Parathyroid adenoma (tissue), 2 donors: ENCODE measurements around the gene DUSP1.

ENCODE experiments used
- H2AFZ ChIP-seq: fragments of 300-600 bp; sonication (generic); one replicate; pipeline ENCODE4 v1.7.0; 2017; ENCODE audit warnings: antibody characterized with exemption, mild to moderate bottlenecking
- H3K27ac ChIP-seq: fragments of 300-600 bp; sonication (generic); one replicate; pipeline ENCODE4 v1.7.0; 2017
- H3K27me3 ChIP-seq: fragments of 300-600 bp; sonication (generic); one replicate; pipeline ENCODE4 v1.7.0; 2017; ENCODE audit warnings: low read length; ENCODE audit not compliant: control insufficient read depth, insufficient read depth
- H3K36me3 ChIP-seq: fragments of 300-600 bp; sonication (generic); one replicate; pipeline ENCODE4 v1.7.0; 2017; ENCODE audit warnings: low read length; ENCODE audit not compliant: control insufficient read depth, insufficient read depth
- H3K4me1 ChIP-seq: fragments of 300-600 bp; sonication (generic); one replicate; pipeline ENCODE4 v1.7.0; 2017; ENCODE audit warnings: control low read depth
- H3K4me2 ChIP-seq: fragments of 300-600 bp; sonication (generic); one replicate; pipeline ENCODE4 v1.7.0; 2017; ENCODE audit warnings: low read length
- H3K4me3 ChIP-seq: fragments of 300-600 bp; sonication (generic); one replicate; pipeline ENCODE4 v1.7.0; 2017; ENCODE audit warnings: low read depth, low read length
- H3K79me2 ChIP-seq: fragments of 300-600 bp; sonication (generic); one replicate; pipeline ENCODE4 v1.7.0; 2017; ENCODE audit warnings: control low read depth
- H3K9ac ChIP-seq: fragments of 300-600 bp; sonication (generic); one replicate; pipeline ENCODE4 v1.7.0; 2017; ENCODE audit warnings: mild to moderate bottlenecking
- H3K9me3 ChIP-seq: fragments of 300-600 bp; sonication (generic); one replicate; pipeline ENCODE4 v1.7.0; 2017; ENCODE audit warnings: low read length; ENCODE audit not compliant: control insufficient read depth
- TF ChIP-seq, protein P1 (sequence below): fragments of 300-600 bp; sonication (generic); IDR thresholded peaks from one replicate; pipeline ENCODE4 v1.7.0; 2017; ENCODE audit warnings: antibody characterized with exemption, mild to moderate bottlenecking
- donor health status: primary hyperparathyroidism.

DUSP1 gene

DNA sequence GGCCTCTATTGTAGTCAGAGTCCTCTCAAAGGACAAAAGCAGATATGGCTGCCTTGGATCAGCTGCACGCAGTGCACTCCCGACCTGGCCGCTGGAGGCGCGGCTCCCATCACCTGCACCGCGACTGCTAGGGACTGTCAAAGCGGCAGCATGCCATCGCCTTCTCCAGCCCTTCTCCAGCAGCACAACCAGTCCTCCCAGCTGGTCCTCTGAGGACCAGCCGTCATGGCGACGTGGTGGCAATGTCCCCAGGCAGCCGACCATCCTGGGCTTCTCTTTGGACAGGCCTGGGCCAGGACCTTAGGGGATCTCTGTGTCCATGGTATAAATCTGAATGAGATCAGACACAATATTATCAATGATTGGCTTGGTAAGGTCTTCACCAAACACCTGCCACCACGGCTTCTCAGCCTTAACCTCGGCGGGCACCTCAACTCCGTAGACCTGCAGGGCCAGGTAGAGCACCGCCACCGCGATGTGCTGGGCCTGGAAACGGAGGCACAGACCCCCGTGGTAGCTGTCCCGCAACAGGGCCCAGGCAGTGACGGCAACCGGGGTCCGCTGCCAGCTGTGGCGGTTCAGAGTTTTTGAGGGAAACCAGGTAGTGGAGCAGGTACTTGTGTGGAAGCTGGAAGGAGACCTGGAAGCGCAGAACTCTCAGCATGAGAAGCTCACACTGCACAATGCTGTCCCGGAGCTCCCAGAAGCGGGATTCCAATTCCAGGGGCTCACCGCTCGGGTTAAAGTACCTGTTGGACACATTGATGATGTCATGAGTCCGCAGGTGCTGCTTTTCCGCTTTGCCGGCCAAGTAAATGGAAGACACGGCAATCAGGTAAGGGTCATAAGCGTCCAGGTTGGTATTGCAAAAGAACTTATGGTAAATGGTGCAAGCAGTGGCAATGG, 8.5 kb downstream of the DUSP1 start:
- H3K4me3 ChIP-seq = no peak overlapping the region
- no peak overlapping the region for H3K27ac ChIP-seq
- H3K9ac ChIP-seq = no peak overlapping the region
- peaks cover 1% of the 10 kb centered on the region for H3K79me2 ChIP-seq
- H3K4me1 ChIP-seq = peaks cover 29% of the 10 kb centered on the region
- no peak overlapping the region for H2AFZ ChIP-seq
- no peaks in the 10 kb centered on the region for H3K36me3 ChIP-seq
- no peak overlapping the region for H3K4me2 ChIP-seq
- TF ChIP-seq, protein P1, sequence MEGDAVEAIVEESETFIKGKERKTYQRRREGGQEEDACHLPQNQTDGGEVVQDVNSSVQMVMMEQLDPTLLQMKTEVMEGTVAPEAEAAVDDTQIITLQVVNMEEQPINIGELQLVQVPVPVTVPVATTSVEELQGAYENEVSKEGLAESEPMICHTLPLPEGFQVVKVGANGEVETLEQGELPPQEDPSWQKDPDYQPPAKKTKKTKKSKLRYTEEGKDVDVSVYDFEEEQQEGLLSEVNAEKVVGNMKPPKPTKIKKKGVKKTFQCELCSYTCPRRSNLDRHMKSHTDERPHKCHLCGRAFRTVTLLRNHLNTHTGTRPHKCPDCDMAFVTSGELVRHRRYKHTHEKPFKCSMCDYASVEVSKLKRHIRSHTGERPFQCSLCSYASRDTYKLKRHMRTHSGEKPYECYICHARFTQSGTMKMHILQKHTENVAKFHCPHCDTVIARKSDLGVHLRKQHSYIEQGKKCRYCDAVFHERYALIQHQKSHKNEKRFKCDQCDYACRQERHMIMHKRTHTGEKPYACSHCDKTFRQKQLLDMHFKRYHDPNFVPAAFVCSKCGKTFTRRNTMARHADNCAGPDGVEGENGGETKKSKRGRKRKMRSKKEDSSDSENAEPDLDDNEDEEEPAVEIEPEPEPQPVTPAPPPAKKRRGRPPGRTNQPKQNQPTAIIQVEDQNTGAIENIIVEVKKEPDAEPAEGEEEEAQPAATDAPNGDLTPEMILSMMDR = no peak
- H3K9me3 ChIP-seq = no peaks in the 10 kb centered on the region
- H3K27me3 ChIP-seq = no peaks in the 10 kb centered on the region

DNA sequence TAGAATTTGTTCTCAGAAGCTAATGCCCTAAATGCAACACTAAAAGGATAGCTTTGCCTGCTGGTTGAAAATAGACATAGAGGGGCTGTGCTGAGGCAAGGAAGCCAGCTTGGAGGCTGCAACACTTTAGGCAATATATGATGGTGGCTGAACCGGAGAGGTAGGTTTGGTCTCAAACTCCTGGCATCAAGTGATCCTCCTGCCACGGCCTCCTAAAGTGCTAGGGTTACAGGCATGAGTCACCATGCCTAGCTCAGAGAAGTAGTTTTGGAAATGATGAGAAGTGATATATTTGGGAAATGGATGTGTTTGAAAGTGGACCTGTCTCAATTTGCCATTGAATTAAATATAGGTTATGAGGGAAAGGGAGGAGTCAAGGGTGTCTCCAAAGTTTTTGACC, 10.0 kb downstream of the DUSP1 start:
- Histone ChIP-seq H3K9me3 (no peaks in the 10 kb centered on the region), H3K36me3 (no peaks in the 10 kb centered on the region), H3K27ac (no peak overlapping the region), H3K9ac (no peak overlapping the region), H3K4me1 (peaks cover 15% of the 10 kb centered on the region), H3K4me2 (no peak overlapping the region), H3K27me3 (no peaks in the 10 kb centered on the region), H2AFZ (no peak overlapping the region), H3K79me2 (no peaks in the 10 kb centered on the region), H3K4me3 (no peak overlapping the region)
- TF ChIP-seq, protein P1 = no peak

DNA sequence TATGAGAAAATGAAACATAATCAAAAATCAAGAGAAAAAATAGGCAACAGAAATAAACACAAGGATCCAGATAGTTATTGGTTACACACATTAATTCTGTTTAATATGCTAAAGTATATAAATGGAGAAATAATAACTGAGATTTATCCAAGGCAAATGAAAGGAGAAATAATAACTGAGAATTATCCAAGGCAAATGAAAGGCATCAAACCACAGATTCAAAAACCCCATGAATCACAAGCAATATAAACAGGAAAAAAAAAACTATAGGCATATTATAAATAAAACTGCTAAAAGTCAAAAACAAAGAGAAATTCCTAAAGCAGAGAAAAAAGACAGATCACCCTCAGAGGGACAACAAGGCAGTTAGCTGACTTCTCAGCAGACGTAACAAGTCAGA, 10.9 kb downstream of the DUSP1 start:
- H3K4me3 ChIP-seq = no peak overlapping the region
- no peak overlapping the region for H3K27ac ChIP-seq
- no peak overlapping the region for H3K9ac ChIP-seq
- no peak overlapping the region for H3K4me2 ChIP-seq
- H3K9me3 ChIP-seq = no peaks in the 10 kb centered on the region
- H3K79me2 ChIP-seq = no peaks in the 10 kb centered on the region
- TF ChIP-seq, protein P1 = no peak
- peaks cover 10% of the 10 kb centered on the region for H3K4me1 ChIP-seq
- H2AFZ ChIP-seq = no peak overlapping the region
- no peaks in the 10 kb centered on the region for H3K27me3 ChIP-seq
- H3K36me3 ChIP-seq = no peaks in the 10 kb centered on the region

DNA sequence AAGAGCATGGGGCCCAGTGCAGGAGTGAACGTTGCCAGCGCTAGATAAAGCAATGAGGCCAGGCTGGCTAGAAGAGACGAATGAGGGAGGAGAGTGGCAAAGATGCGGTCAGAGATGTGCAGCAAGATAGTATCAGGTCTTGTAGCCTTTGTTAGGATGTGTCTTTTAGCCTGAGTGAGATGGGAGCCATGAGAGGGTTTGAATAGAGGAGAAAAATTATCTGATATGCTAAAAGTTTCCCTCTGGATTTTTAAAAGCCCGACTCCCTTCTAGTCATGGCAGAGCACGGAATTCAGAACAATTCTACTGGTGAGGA, 12.2 kb downstream of the DUSP1 start:
- Histone ChIP-seq H3K36me3 (no peaks in the 10 kb centered on the region), H2AFZ (no peak overlapping the region), H3K4me3 (no peak overlapping the region), H3K4me2 (no peak overlapping the region), H3K27ac (no peak overlapping the region), H3K9ac (no peak overlapping the region), H3K27me3 (no peaks in the 10 kb centered on the region), H3K9me3 (no peaks in the 10 kb centered on the region), H3K4me1 (peaks cover 2% of the 10 kb centered on the region), H3K79me2 (no peaks in the 10 kb centered on the region)
- TF ChIP-seq, protein P1 = no peak
